ENCODE measurements around the gene CRIP1. TPM values are rescaled to one million over a fixed set of nuclear protein-coding genes. Genes with fewer than 3 reads are reported as not detected.

The CRIP1 gene
- total RNA-seq, 2 experiments from 2014 or later = 285 to 286 TPM

DNA sequence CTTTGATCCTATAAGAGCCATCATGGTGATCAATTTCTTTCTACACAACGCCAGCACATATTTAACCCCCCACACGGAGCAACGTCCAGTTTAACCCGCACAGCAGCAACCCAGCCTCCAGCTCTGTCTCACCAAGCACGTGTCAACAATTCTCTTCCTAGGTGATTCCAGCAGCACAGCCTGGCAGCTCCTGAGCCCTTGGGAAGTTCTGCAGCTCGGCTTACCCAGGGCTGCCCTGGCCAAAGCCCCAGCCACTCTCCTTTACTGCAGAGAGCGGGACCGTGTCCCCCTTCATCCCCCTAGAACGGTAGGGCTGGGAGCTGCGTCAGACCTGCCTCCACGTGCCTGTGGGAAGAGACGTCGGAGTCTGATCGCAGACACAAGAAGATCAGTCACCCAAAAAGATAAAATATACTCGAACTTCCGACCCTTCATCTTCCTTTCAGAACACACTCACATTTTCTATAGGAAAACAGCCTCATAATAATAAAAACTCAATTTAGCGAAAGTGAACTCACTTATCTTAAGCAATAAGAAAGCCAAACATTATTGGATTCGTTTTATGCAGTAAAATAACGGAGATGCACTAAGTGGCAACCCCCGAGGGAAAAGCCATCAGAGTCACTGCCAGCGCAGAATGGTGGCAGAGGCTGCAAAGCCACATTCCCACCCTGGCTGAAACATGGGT lies 47.3 kb downstream of the CRIP1 start:
- POLR2A ChIA-PET = no interaction called here
- CTCF ChIA-PET = no interaction called here

DNA sequence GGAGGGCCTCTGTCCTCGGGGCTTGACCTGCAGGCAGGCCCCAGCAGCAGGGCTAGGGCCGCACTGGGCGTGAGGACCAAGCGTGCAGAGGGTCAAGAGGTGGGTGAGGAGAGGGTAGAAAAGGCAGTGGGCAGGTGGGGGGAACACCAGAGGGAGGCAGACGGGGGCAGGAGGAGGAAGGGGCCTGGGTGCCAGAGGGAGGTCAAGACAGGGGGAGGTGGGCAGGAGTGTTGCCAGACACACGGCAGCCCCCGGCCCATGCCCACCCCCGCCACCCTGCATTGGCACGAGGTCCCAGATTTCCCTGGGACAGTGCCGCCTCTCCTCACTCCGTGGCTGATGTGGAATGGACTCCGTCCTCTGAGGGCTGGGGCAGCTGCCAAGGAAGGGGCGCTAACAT lies 47.9 kb downstream of the CRIP1 start:
- CTCF ChIA-PET = interaction anchor here (0.7 kb wide), 1 partner anchor 40 kb away, joined by 3 read pairs; no protein-coding TSS in a partner anchor
- POLR2A ChIA-PET = no interaction called here

DNA sequence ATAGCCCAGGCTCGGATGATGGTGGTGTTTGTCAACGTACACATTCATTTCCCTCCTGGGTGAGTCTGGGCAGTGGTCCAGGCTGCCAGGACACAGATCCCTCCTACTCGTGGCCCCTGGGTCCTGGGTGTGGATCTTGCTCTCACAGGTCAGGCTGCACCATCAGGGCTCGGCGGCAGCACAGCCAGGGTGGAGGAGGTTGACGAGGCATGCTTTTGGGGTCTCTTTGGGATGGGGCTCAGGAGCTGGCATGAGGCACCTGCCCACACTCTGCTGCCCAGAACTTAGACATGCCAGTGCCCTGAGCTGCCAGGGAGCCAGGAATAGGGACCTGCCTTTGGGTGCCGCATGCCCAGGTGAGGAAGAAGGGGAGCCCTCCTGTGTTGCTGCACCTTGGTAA lies 49.4 kb downstream of the CRIP1 start:
- CTCF ChIA-PET = no interaction called here

DNA sequence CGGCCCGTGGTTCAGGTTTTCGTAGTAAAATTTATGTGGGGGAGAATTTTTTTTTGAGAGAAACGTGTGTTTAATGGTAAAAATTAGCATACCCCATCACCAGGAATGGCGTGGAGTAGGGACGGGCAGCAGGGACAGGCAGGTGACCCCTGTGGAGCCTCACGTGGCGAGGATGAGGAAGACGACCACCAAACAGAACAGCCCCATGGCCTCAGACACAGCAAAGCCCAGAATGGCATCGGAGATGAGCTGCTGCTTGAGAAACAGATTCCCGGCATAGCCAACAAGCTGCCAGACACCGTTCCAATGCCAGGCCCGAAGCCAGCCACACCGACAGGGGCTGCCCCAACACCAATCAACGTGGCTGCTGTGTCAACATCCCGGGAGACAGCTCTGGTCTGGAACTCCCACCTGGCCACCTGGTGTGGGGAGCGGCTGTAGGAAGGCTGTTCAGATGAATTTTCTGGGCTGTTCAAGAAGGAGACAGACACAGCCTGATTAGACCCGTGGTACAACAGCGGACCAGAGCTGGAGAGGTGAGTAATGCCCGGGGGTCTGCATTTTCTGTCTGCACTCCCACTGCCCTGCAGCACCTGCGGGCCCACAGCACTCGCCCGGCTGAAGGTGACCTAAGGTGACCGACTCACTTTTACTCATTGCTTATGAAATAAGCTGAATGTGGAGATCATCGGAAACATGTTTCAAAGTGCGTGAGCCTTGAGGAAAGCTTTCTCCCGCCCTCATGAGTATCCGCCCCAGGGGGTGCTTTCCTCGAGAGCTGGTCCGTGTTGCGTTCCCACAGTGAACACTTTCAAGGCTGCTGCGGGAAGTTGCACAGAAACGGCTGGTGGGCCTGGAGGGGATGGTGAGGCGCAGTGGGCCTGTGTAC lies 50.2 kb downstream of the CRIP1 start:
- POLR2A ChIA-PET = no interaction called here

More for the DNA sequence above, 49.4 kb downstream of the CRIP1 start:
- POLR2A ChIA-PET = no interaction called here

DNA sequence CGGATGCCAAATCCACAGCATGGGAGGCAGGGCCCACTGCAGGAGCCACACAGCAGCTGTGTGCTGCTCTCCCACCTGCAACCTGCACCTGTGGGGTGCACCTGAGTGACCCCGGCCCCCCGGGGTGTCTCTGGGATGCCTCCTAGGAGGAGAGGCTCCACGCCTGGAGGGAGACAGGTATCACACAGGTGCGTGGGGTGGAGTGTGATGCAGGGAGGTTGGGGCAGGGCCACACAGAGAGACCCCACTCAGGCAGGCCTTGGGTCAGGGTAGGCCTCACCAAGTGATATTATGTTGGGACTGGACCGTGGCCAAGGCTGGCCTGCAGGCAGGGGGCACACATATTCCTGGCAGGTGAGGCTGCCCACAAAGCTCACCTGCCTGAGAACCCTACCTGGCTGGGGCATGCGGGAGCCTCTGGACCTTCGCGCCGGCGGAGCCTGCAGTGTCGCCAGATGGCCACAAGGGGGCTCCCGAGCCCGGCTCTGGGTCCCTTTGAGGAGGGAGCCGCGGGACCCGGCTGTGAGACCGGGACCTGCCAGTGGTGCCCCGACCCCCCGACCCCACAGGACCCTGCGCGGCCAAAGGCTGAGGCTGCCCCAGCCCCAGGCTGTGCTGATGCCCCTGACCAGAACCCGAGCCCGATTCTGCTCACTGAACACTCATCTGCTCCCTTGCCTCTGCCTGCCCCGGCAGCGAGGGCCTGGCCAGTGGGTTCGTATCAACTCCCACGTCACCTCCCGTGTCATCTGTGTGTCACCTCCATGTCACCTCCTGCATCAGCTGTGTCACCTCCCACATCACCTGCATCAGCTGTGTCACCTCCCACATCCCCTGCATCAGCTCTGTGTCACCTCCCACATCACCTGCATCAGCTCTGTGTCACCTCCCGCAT lies 51.1 kb downstream of the CRIP1 start:
- CTCF ChIA-PET = interaction anchor here (0.6 to 1.9 kb wide), 7 partner anchors 10 to 57 kb away, joined by 3 to 5 read pairs (median 3); no protein-coding TSS in a partner anchor
- POLR2A ChIA-PET = no interaction called here

More for the DNA sequence above, 50.2 kb downstream of the CRIP1 start:
- CTCF ChIA-PET = interaction anchor here (0.6 to 1.9 kb wide), 6 partner anchors 9 to 31 kb away, joined by 3 to 5 read pairs (median 4); no protein-coding TSS in a partner anchor

Other genes starting within 250 kb of the CRIP1 start
- 10 to 100 TPM; 44.7 to 48.3 TPM for gene BTBD6, start 238.4 kb upstream of the CRIP1 start, total RNA-seq
- gene BRF1, start 185.9 kb upstream of the CRIP1 start, total RNA-seq = 10 to 100 TPM; 27.8 to 29.7 TPM
- gene PACS2, start 172.1 kb upstream of the CRIP1 start, total RNA-seq = 10 to 100 TPM; 33.2 to 33.8 TPM
- gene TEX22, start 88.3 kb upstream of the CRIP1 start, total RNA-seq = 1 to 10 TPM in 1 of 2 experiments, under 1 TPM in 1; 0.99 to 2.4 TPM
- gene MTA1, start 67.1 kb upstream of the CRIP1 start, total RNA-seq = 100 to 1,000 TPM; 147 to 156 TPM
- gene CRIP2, start 12.1 kb upstream of the CRIP1 start, total RNA-seq = 1 to 10 TPM; 1.0 to 1.2 TPM
- 10 to 100 TPM; 45.5 to 46.9 TPM for gene TEDC1, start 4.4 kb downstream of the CRIP1 start, total RNA-seq
- gene TMEM121, start 39.7 kb downstream of the CRIP1 start, total RNA-seq = 10 to 100 TPM; 16.4 to 18.3 TPM

Measured in activated CD8-positive, alpha-beta memory T cell treated with anti-CD3 and anti-CD28 coated beads for 36 hours (primary cell).